CD4-positive, CD25-positive, alpha-beta regulatory T cell (primary cell): ENCODE measurements around the gene FBXO15. TPM values are rescaled to one million over a fixed set of nuclear protein-coding genes. Genes with fewer than 3 reads are reported as not detected.
A peak's percentile ranks its signal among the peaks of the same experiment; 100 is the strongest.

Experiments used
- ATAC-seq, 2 donors: fragments of 150-1000 bp; cut with Tn5 transposase; one replicate each; pipeline ENCODE4 v1.10.0; 2021; ENCODE audit warnings: low read depth in 2 of 2, moderate number of reproducible peaks in 2 of 2, moderate library complexity in 1 of 2
- DNase-seq, 3 donors: peaks; one replicate each; pipeline versions ENCODE4 v3.0.0 to v3.0.0-alpha.2; 2012 to 2022; ENCODE audit warnings: mixed read lengths in 1 of 3
- H3K27ac ChIP-seq: one replicate; pipeline ENCODE4 v1.7.0; 2013; ENCODE audit warnings: mild to moderate bottlenecking, low read length; ENCODE audit not compliant: insufficient read depth, poor library complexity, severe bottlenecking
- H3K27me3 ChIP-seq: one replicate; pipeline ENCODE4 v1.7.0; 2013; ENCODE audit warnings: low read length; ENCODE audit not compliant: control insufficient read depth, insufficient read depth
- H3K36me3 ChIP-seq: one replicate; pipeline ENCODE4 v1.7.0; 2013; ENCODE audit warnings: mild to moderate bottlenecking, low read length, moderate library complexity; ENCODE audit not compliant: control insufficient read depth, insufficient read depth
- H3K4me1 ChIP-seq: 2 replicates; pipeline ENCODE4 v1.7.0; 2013; ENCODE audit warnings: mild to moderate bottlenecking, low read length; ENCODE audit not compliant: insufficient read depth, control insufficient read depth, poor library complexity, severe bottlenecking
- H3K4me3 ChIP-seq: one replicate; pipeline ENCODE4 v1.7.0; 2013; ENCODE audit warnings: low read depth, mild to moderate bottlenecking, low read length, moderate library complexity
- H3K9me3 ChIP-seq, 2 experiments: 1 replicate in 1 of 2; 2 replicates in 1 of 2; pipeline ENCODE4 v1.7.0; 2013; ENCODE audit warnings: low read length in 2 of 2, mild to moderate bottlenecking in 1 of 2, moderate library complexity in 1 of 2; ENCODE audit not compliant: control insufficient read depth in 2 of 2
- H3K27ac Mint-ChIP-seq, 3 donors: one replicate each; pipeline ENCODE4 v1.8.0; 2020 to 2022; ENCODE audit warnings: mild to moderate bottlenecking in 3 of 3, mixed read lengths in 3 of 3, moderate library complexity in 2 of 3
- H3K27me3 Mint-ChIP-seq: one replicate; pipeline ENCODE4 v1.8.0; 2022; ENCODE audit warnings: mild to moderate bottlenecking, mixed read lengths
- H3K36me3 Mint-ChIP-seq: one replicate; pipeline ENCODE4 v1.8.0; 2020; ENCODE audit warnings: mixed read lengths
- H3K4me1 Mint-ChIP-seq, 4 donors: one replicate each; pipeline ENCODE4 v1.8.0; 2020 to 2022; ENCODE audit warnings: mixed read lengths in 4 of 4, mild to moderate bottlenecking in 1 of 4
- H3K4me3 Mint-ChIP-seq, 4 donors: one replicate each; pipeline ENCODE4 v1.8.0; 2020 to 2022; ENCODE audit warnings: mild to moderate bottlenecking in 4 of 4, mixed read lengths in 4 of 4, moderate library complexity in 3 of 4
- H3K9me3 Mint-ChIP-seq, 7 donors: one replicate each; pipeline ENCODE4 v1.8.0; 2020 to 2022; ENCODE audit warnings: mixed read lengths in 7 of 7, mild to moderate bottlenecking in 3 of 7, moderate library complexity in 2 of 7
- polyA plus RNA-seq, 4 donors: library from polyadenylated mRNA; unstranded; fragments of 300-500 nt; fragmentation: Illumina TruSeq; gene quantifications; one replicate each; pipeline ENCODE4 v1.2.3, GENCODE V29; 2021
- total RNA-seq: library from RNA; stranded (reverse); gene quantifications from one replicate; pipeline ENCODE4 v1.2.3, GENCODE V29; 2022

FBXO15 gene
- total and polyA plus RNA-seq, 5 donors from 2014 or later, result 1.1 to 3.0 (median 1.2) TPM; not detected in 1

- H3K27me3 Mint-ChIP-seq, result peaks cover 4% of the 10 kb centered on the region
- no peak overlapping the region for H3K27ac Mint-ChIP-seq
- Histone ChIP-seq H3K27ac (no peak overlapping the region), H3K4me3 (no peak overlapping the region), H3K36me3 (no peaks in the 10 kb centered on the region), H3K4me1 (peaks cover 12% of the 10 kb centered on the region), H3K9me3 (no peaks in the 10 kb centered on the region), H3K27me3 (no peaks in the 10 kb centered on the region)
- no peak overlapping the region for H3K4me3 Mint-ChIP-seq
- DNase-seq, result no peak
- H3K9me3 Mint-ChIP-seq, result peaks cover 0 to 1% (median 0%) of the 10 kb centered on the region in 7 donors
- peaks cover 4 to 33% (median 23%) of the 10 kb centered on the region in 4 donors for H3K4me1 Mint-ChIP-seq
- no peaks in the 10 kb centered on the region for H3K36me3 Mint-ChIP-seq
- ATAC-seq, result no peak
Measured at GRCh38 chr18:74068296-74068695, 79.3 kb downstream of the FBXO15 start.

GRCh38 chr18:74066018-74066417, 81.6 kb downstream of the FBXO15 start:
- no peaks in the 10 kb centered on the region for H3K36me3 Mint-ChIP-seq
- H3K27ac ChIP-seq, result peak overlapping the region; percentile 26
- DNase-seq, result peak in 1 of 3 donors; percentile 83
- H3K4me1 Mint-ChIP-seq, result peaks cover 4 to 39% (median 27%) of the 10 kb centered on the region in 4 donors
- H3K9me3 ChIP-seq, result no peaks in the 10 kb centered on the region
- no peaks in the 10 kb centered on the region for H3K36me3 ChIP-seq
- peak in 1 of 2 donors; percentile 29 for ATAC-seq
- H3K27me3 Mint-ChIP-seq, result no peaks in the 10 kb centered on the region
- no peaks in the 10 kb centered on the region for H3K27me3 ChIP-seq
- H3K4me3 Mint-ChIP-seq, result peak overlapping the region in 2 of 4 donors; percentile 54 to 79
- H3K4me1 ChIP-seq, result peaks cover 17% of the 10 kb centered on the region
- H3K27ac Mint-ChIP-seq, result peak overlapping the region; percentile 78 to 88 (median 87)
- peaks cover 0 to 1% (median 0%) of the 10 kb centered on the region in 7 donors for H3K9me3 Mint-ChIP-seq
- peak overlapping the region; percentile 42 for H3K4me3 ChIP-seq

- Mint-ChIP-seq H3K4me1 (peaks cover 4 to 39% (median 27%) of the 10 kb centered on the region in 4 donors), H3K9me3 (peaks cover 0 to 1% (median 0%) of the 10 kb centered on the region in 7 donors), H3K27me3 (no peaks in the 10 kb centered on the region), H3K36me3 (no peaks in the 10 kb centered on the region), H3K4me3 (peak overlapping the region in 3 of 4 donors; percentile 52 to 79 (median 54)), H3K27ac (peak overlapping the region; percentile 78 to 89 (median 88))
- H3K27ac ChIP-seq, result peak overlapping the region; percentile 26
- peak overlapping the region; percentile 42 for H3K4me3 ChIP-seq
- H3K9me3 ChIP-seq, result no peaks in the 10 kb centered on the region
- H3K4me1 ChIP-seq, result peaks cover 17% of the 10 kb centered on the region
- no peaks in the 10 kb centered on the region for H3K36me3 ChIP-seq
- H3K27me3 ChIP-seq, result no peaks in the 10 kb centered on the region
- DNase-seq (peak in 1 of 3 donors; percentile 77), ATAC-seq (peak; percentile 32 to 39)
Measured at GRCh38 chr18:74065366-74065765, 82.3 kb downstream of the FBXO15 start.

GRCh38 chr18:74064510-74064909, 83.1 kb downstream of the FBXO15 start:
- Mint-ChIP-seq H3K4me3 (peak overlapping the region; percentile 30 to 79 (median 36)), H3K36me3 (no peaks in the 10 kb centered on the region), H3K27me3 (no peaks in the 10 kb centered on the region), H3K27ac (peak overlapping the region; percentile 75 to 90 (median 89)), H3K4me1 (peaks cover 4 to 39% (median 27%) of the 10 kb centered on the region in 4 donors), H3K9me3 (peaks cover 0 to 1% (median 0%) of the 10 kb centered on the region in 7 donors)
- Histone ChIP-seq H3K27me3 (no peaks in the 10 kb centered on the region), H3K4me3 (peak overlapping the region; percentile 42), H3K27ac (no peak overlapping the region), H3K4me1 (peaks cover 17% of the 10 kb centered on the region), H3K9me3 (no peaks in the 10 kb centered on the region), H3K36me3 (no peaks in the 10 kb centered on the region)
- ATAC-seq, result peak; percentile 63 to 67
- peak in 2 of 3 donors; percentile 19 to 90 for DNase-seq

- H3K9me3 Mint-ChIP-seq, result peaks cover 0 to 1% (median 0%) of the 10 kb centered on the region in 7 donors
- peak overlapping the region; percentile 1 to 89 (median 39) for H3K27ac Mint-ChIP-seq
- peak overlapping the region in 2 of 4 donors; percentile 7 to 79 for H3K4me3 Mint-ChIP-seq
Measured at GRCh38 chr18:74063557-74063956, 84.1 kb downstream of the FBXO15 start.

GRCh38 chr18:74063023-74063422, 84.6 kb downstream of the FBXO15 start:
- no peaks in the 10 kb centered on the region for H3K27me3 ChIP-seq
- peak overlapping the region; percentile 42 for H3K4me3 ChIP-seq
- DNase-seq, result peak in 1 of 3 donors; percentile 86
- H3K27ac ChIP-seq, result peak overlapping the region; percentile 20
- peaks cover 4 to 39% (median 27%) of the 10 kb centered on the region in 4 donors for H3K4me1 Mint-ChIP-seq
- no peaks in the 10 kb centered on the region for H3K36me3 ChIP-seq
- H3K4me1 ChIP-seq, result peaks cover 17% of the 10 kb centered on the region
- peak; percentile 57 to 63 for ATAC-seq
- no peaks in the 10 kb centered on the region for H3K27me3 Mint-ChIP-seq
- H3K36me3 Mint-ChIP-seq, result no peaks in the 10 kb centered on the region
- H3K9me3 ChIP-seq, result no peaks in the 10 kb centered on the region
- peaks cover 0 to 2% (median 0%) of the 10 kb centered on the region in 7 donors for H3K9me3 Mint-ChIP-seq
- peak overlapping the region in 1 of 4 donors; percentile 51 for H3K4me3 Mint-ChIP-seq
- H3K27ac Mint-ChIP-seq, result peak overlapping the region; percentile 1 to 89 (median 39)

More at GRCh38 chr18:74063557-74063956, 84.1 kb downstream of the FBXO15 start:
- Mint-ChIP-seq H3K36me3 (no peaks in the 10 kb centered on the region), H3K27me3 (no peaks in the 10 kb centered on the region), H3K4me1 (peaks cover 4 to 39% (median 27%) of the 10 kb centered on the region in 4 donors)
- H3K36me3 ChIP-seq, result no peaks in the 10 kb centered on the region
- H3K4me3 ChIP-seq, result peak overlapping the region; percentile 42
- peaks cover 17% of the 10 kb centered on the region for H3K4me1 ChIP-seq
- H3K9me3 ChIP-seq, result no peaks in the 10 kb centered on the region
- no peaks in the 10 kb centered on the region for H3K27me3 ChIP-seq
- ATAC-seq, result no peak
- peak in 1 of 3 donors; percentile 72 for DNase-seq
- peak overlapping the region; percentile 8 for H3K27ac ChIP-seq

- H3K27ac ChIP-seq, result no peak overlapping the region
- Mint-ChIP-seq H3K36me3 (no peaks in the 10 kb centered on the region), H3K4me3 (no peak overlapping the region), H3K9me3 (peaks cover 0 to 11% (median 0%) of the 10 kb centered on the region in 7 donors), H3K27ac (no peak overlapping the region), H3K4me1 (peaks cover 4 to 39% (median 27%) of the 10 kb centered on the region in 4 donors), H3K27me3 (no peaks in the 10 kb centered on the region)
- no peaks in the 10 kb centered on the region for H3K9me3 ChIP-seq
- H3K36me3 ChIP-seq, result no peaks in the 10 kb centered on the region
- H3K4me1 ChIP-seq, result peaks cover 17% of the 10 kb centered on the region
- no peak for ATAC-seq
- no peak overlapping the region for H3K4me3 ChIP-seq
- H3K27me3 ChIP-seq, result no peaks in the 10 kb centered on the region
- no peak for DNase-seq
Measured at GRCh38 chr18:74062037-74062436, 85.6 kb downstream of the FBXO15 start.

GRCh38 chr18:74060579-74060978, 87.1 kb downstream of the FBXO15 start:
- Histone ChIP-seq H3K27me3 (no peaks in the 10 kb centered on the region), H3K9me3 (no peaks in the 10 kb centered on the region), H3K4me1 (peaks cover 17% of the 10 kb centered on the region), H3K36me3 (no peaks in the 10 kb centered on the region), H3K4me3 (no peak overlapping the region), H3K27ac (no peak overlapping the region)
- Mint-ChIP-seq H3K4me1 (peaks cover 0 to 29% (median 22%) of the 10 kb centered on the region in 4 donors), H3K27ac (peak overlapping the region in 1 of 3 donors; percentile 27), H3K9me3 (peaks cover 0 to 17% (median 0%) of the 10 kb centered on the region in 7 donors), H3K4me3 (no peak overlapping the region), H3K36me3 (no peaks in the 10 kb centered on the region), H3K27me3 (no peaks in the 10 kb centered on the region)
- ATAC-seq (no peak), DNase-seq (no peak)
